Aorta (tissue), 5 donors: ENCODE results near the gene USP37. TPM values are rescaled to one million over a fixed set of nuclear protein-coding genes. Genes with fewer than 3 reads are reported as not detected.

Experiments
- ATAC-seq: fragments of 200-7000 bp; cut with Tn5 transposase; one replicate; pipeline ENCODE4 v1.9.1; 2022; ENCODE audit warnings: moderate library complexity; ENCODE audit not compliant: low FRiP score
- DNase-seq, 2 donors: peaks; one replicate each; pipeline ENCODE4 v3.0.0-alpha.2; 2020
- H3K27ac ChIP-seq, 2 donors: one replicate each; pipeline ENCODE4 v1.5.1; 2013; ENCODE audit warnings: low read length in 2 of 2, mild to moderate bottlenecking in 2 of 2, moderate library complexity in 2 of 2, control low read depth in 1 of 2, inconsistent platforms in 1 of 2, low read depth in 1 of 2
- H3K27me3 ChIP-seq, 2 donors: one replicate each; pipeline ENCODE4 v1.6.1; 2013; ENCODE audit warnings: control low read depth in 1 of 2, low read length in 1 of 2, mild to moderate bottlenecking in 1 of 2, moderate library complexity in 1 of 2; ENCODE audit not compliant: insufficient read depth in 2 of 2, control insufficient read depth in 1 of 2
- H3K36me3 ChIP-seq, 2 donors: one replicate each; pipeline ENCODE4 v1.6.1; 2013; ENCODE audit warnings: control low read depth in 1 of 2, low read length in 1 of 2, mild to moderate bottlenecking in 1 of 2; ENCODE audit not compliant: insufficient read depth in 2 of 2, control insufficient read depth in 1 of 2
- H3K4me1 ChIP-seq, 2 donors: one replicate each; pipeline ENCODE4 v1.6.1; 2013; ENCODE audit warnings: low read length in 2 of 2, control low read depth in 1 of 2, mild to moderate bottlenecking in 1 of 2, moderate library complexity in 1 of 2; ENCODE audit not compliant: insufficient read depth in 2 of 2, control insufficient read depth in 1 of 2
- H3K4me3 ChIP-seq, 2 donors: one replicate each; pipeline ENCODE4 v1.5.1; 2013; ENCODE audit warnings: low read length in 2 of 2, control low read depth in 1 of 2, mild to moderate bottlenecking in 1 of 2
- H3K9me3 ChIP-seq: one replicate; pipeline ENCODE4 v1.6.1; 2013; ENCODE audit warnings: mild to moderate bottlenecking, low read length; ENCODE audit not compliant: control insufficient read depth
- WGBS, 2 donors: extraction: QIAGEN DNeasy Blood & Tissue Kit; methylation state at CpG; one replicate each; pipeline ENCODE4 v1.1.7; 2013; 5-methylcytosine and 5-hydroxymethylcytosine counted together
- intact Hi-C, 2 donors: fragments of 100-400 bp; cut with DNase I; formaldehyde crosslinking; loops; one replicate each; pipeline versions ENCODE4 v1.14.2 to v1.15.0; 2022
- polyA plus RNA-seq, 2 donors: library from polyadenylated mRNA; stranded (reverse); fragments of 200-250 nt; gene quantifications; one replicate each; pipeline ENCODE4 v1.2.3, GENCODE V29; 2013
- total RNA-seq, 2 donors: library from RNA; stranded (reverse); fragmentation: NEBNext Ultra II Directional; extraction: Animal tissue kit (Norgen Biotek cat#: 25700); gene quantifications; one replicate each; pipeline ENCODE4 v1.2.1, GENCODE V29; 2021
- donor health status: healthy with polysubstance abuse.
- donor health status: Bipolar disorder and iron deficiency.
- donor health status: DM: no; HTN: no; CAD: no.
- donor health status: DM: no; HTN: no; CAD: no.
- donor health status: DM: yes; HTN: yes; CAD: no.

USP37 gene
- total and polyA plus RNA-seq, 4 donors: 1.5 to 22.2 (median 7.8) TPM

GRCh38 chr2:218448934-218449333 lies 119.2 kb downstream of the USP37 start:
- ATAC-seq (no peak), DNase-seq (no peak)
- WGBS, 2 donors: 62 to 64% methylated on average over 3 of the region's 3 CpGs
- no peak overlapping the region for H3K4me3 ChIP-seq
- peaks cover 0 to 2% of the 10 kb centered on the region in 2 donors for H3K36me3 ChIP-seq
- no peaks in the 10 kb centered on the region for H3K27me3 ChIP-seq
- H3K9me3 ChIP-seq: no peaks in the 10 kb centered on the region
- no peak overlapping the region for H3K27ac ChIP-seq
- H3K4me1 ChIP-seq: no peaks in the 10 kb centered on the region
- intact Hi-C loops: no loop called here

- Histone ChIP-seq H3K27ac (no peak overlapping the region), H3K4me3 (no peak overlapping the region), H3K27me3 (no peaks in the 10 kb centered on the region), H3K36me3 (no peaks in the 10 kb centered on the region), H3K9me3 (no peaks in the 10 kb centered on the region), H3K4me1 (no peaks in the 10 kb centered on the region)
- 96% methylated on average over 2 of the region's 2 CpGs for WGBS, 2 donors
- no peak for ATAC-seq
- intact Hi-C loops: no loop called here
- no peak for DNase-seq
Measured at GRCh38 chr2:218447072-218447471, 121.1 kb downstream of the USP37 start.

DNA sequence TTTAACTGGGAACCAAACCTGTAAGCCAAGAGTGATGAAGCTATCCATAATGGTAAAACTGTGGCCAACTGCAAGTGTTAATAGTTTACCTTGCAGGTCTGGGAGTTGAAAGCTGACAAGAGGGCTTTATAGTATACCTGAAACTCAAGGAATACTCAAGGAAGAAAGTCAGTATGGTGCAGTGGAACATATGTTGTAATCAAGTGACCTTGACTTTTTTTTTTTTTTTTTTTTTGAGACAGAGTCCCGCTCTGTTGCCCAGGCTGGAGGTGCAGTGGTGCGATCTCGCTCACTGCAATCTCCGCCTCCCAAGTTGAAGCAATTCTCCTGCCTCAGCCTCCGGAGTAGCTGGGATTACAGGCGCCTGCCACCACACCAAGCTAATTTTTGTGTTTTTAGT lies 121.6 kb downstream of the USP37 start:
- no peaks in the 10 kb centered on the region for H3K36me3 ChIP-seq
- WGBS, 2 donors: 96 to 98% methylated on average over 6 of the region's 6 CpGs
- ATAC-seq (no peak), DNase-seq (no peak)
- no peaks in the 10 kb centered on the region for H3K27me3 ChIP-seq
- H3K4me3 ChIP-seq: no peak overlapping the region
- H3K9me3 ChIP-seq: no peaks in the 10 kb centered on the region
- H3K27ac ChIP-seq: no peak overlapping the region
- intact Hi-C loops: no loop called here
- H3K4me1 ChIP-seq: no peaks in the 10 kb centered on the region

GRCh38 chr2:218445602-218446001 lies 122.5 kb downstream of the USP37 start:
- intact Hi-C loops: no loop called here
- Histone ChIP-seq H3K36me3 (no peaks in the 10 kb centered on the region), H3K4me3 (no peak overlapping the region), H3K27ac (no peak overlapping the region), H3K27me3 (no peaks in the 10 kb centered on the region), H3K9me3 (no peaks in the 10 kb centered on the region), H3K4me1 (no peaks in the 10 kb centered on the region)
- DNase-seq (no peak), ATAC-seq (no peak)

DNA sequence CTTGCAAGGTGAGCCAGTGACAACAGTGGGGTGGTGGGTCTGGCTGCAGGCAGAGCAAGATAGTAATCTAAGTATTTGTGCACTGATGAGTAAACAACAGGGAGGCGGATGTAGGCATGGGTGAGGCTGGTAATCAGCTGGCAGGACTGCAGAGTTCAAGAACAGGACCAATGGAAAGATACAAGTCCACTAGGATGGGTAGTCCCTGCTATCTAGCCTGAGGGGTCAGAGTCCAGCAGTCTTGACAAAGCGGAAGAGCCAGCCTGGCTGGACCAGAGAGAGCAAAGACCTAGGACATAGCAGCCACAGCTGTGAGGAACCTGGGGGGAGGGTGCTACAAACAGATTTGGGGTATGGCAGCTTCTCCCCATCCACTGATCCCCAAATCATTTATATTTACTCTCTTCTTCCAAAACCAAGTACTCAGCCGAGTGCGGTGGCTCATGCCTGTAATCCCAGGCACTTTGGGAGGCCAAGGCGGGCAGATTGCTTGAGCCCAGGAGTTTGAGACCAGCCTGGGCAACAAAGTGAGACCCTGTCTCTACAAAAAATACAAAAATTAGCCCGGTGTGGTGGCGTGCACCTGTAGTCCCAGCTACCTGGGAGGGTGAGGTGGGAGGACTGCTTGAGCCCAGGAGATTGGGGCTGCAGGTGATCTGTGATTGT lies 123.3 kb downstream of the USP37 start:
- no peaks in the 10 kb centered on the region for H3K27me3 ChIP-seq
- DNase-seq: peak in 1 of 2 donors; percentile 37
- 95 to 98% methylated on average over 7 of the region's 7 CpGs for WGBS, 2 donors
- H3K4me3 ChIP-seq: no peak overlapping the region
- no peaks in the 10 kb centered on the region for H3K4me1 ChIP-seq
- H3K27ac ChIP-seq: no peak overlapping the region
- intact Hi-C loops: no loop called here
- H3K36me3 ChIP-seq: no peaks in the 10 kb centered on the region
- H3K9me3 ChIP-seq: no peaks in the 10 kb centered on the region
- no peak for ATAC-seq

GRCh38 chr2:218438596-218438995 lies 129.6 kb downstream of the USP37 start:
- no peak overlapping the region for H3K27ac ChIP-seq
- DNase-seq (peak in 1 of 2 donors; percentile 59), ATAC-seq (no peak)
- intact Hi-C loops: no loop called here
- 50 to 61% methylated on average over 4 of the region's 4 CpGs for WGBS, 2 donors
- H3K4me3 ChIP-seq: no peak overlapping the region
- H3K9me3 ChIP-seq: no peaks in the 10 kb centered on the region
- H3K27me3 ChIP-seq: no peaks in the 10 kb centered on the region
- H3K36me3 ChIP-seq: no peaks in the 10 kb centered on the region
- H3K4me1 ChIP-seq: no peaks in the 10 kb centered on the region

- intact Hi-C loops: no loop called here
- WGBS, 2 donors: 96 to 97% methylated on average over 1 of the region's 1 CpG
Measured at GRCh38 chr2:218437969-218438368, 130.2 kb downstream of the USP37 start.

GRCh38 chr2:218436992-218437391 lies 131.2 kb downstream of the USP37 start:
- Histone ChIP-seq H3K27ac (no peak overlapping the region), H3K27me3 (no peaks in the 10 kb centered on the region), H3K4me1 (no peaks in the 10 kb centered on the region), H3K36me3 (no peaks in the 10 kb centered on the region), H3K4me3 (no peak overlapping the region), H3K9me3 (no peaks in the 10 kb centered on the region)
- ATAC-seq (no peak), DNase-seq (peak in 1 of 2 donors; percentile 70)
- intact Hi-C loops: no loop called here
- 89 to 94% methylated on average over 5 of the region's 5 CpGs for WGBS, 2 donors

More at GRCh38 chr2:218437969-218438368, 130.2 kb downstream of the USP37 start:
- no peak overlapping the region for H3K27ac ChIP-seq
- H3K4me1 ChIP-seq: no peaks in the 10 kb centered on the region
- ATAC-seq (no peak), DNase-seq (no peak)
- H3K27me3 ChIP-seq: no peaks in the 10 kb centered on the region
- no peak overlapping the region for H3K4me3 ChIP-seq
- H3K9me3 ChIP-seq: no peaks in the 10 kb centered on the region
- no peaks in the 10 kb centered on the region for H3K36me3 ChIP-seq
